GM18505 (cell line): Measurements from ENCODE around the gene ANKRD12.
A peak's percentile ranks its signal among the peaks of the same experiment; 100 is the strongest.

Experiments used
- ATAC-seq: cut with Tn5 transposase; IDR thresholded peaks from one replicate; pipeline ENCODE4 v1.9.1; 2021; ENCODE audit not compliant: unreplicated experiment
- POLR2A ChIP-seq: IDR thresholded peaks from 4 replicates; pipeline ENCODE4 v1.6.1; 2011; ENCODE audit warnings: borderline replicate concordance; ENCODE audit not compliant: insufficient read depth, insufficient read length; ENCODE audit errors: extremely low read depth

ANKRD12 gene

GRCh38 chr18:9172506-9173127 lies 36.0 kb downstream of the ANKRD12 start:
- ATAC-seq, result no peak
- no peak for TF ChIP-seq POLR2A

GRCh38 chr18:9173770-9174233 lies 37.2 kb downstream of the ANKRD12 start:
- no peak for TF ChIP-seq POLR2A
- peak; percentile 50 for ATAC-seq

GRCh38 chr18:9174302-9174701 lies 37.7 kb downstream of the ANKRD12 start:
- ATAC-seq, result no peak

GRCh38 chr18:9175115-9175514 lies 38.5 kb downstream of the ANKRD12 start:
- ATAC-seq, result no peak
- TF ChIP-seq POLR2A, result no peak

More at GRCh38 chr18:9174302-9174701, 37.7 kb downstream of the ANKRD12 start:
- no peak for TF ChIP-seq POLR2A

GRCh38 chr18:9177031-9177430 lies 40.5 kb downstream of the ANKRD12 start:
- TF ChIP-seq POLR2A, result no peak
- no peak for ATAC-seq

GRCh38 chr18:9177466-9177865 lies 40.9 kb downstream of the ANKRD12 start:
- TF ChIP-seq POLR2A, result no peak
- ATAC-seq, result no peak

- ATAC-seq, result no peak
Observed at GRCh38 chr18:9178557-9178956, 42.0 kb downstream of the ANKRD12 start.

GRCh38 chr18:9181275-9181674 lies 44.7 kb downstream of the ANKRD12 start:
- ATAC-seq, result no peak
- TF ChIP-seq POLR2A, result no peak

More at GRCh38 chr18:9178557-9178956, 42.0 kb downstream of the ANKRD12 start:
- no peak for TF ChIP-seq POLR2A

GRCh38 chr18:9182852-9183399 lies 46.3 kb downstream of the ANKRD12 start:
- no peak for ATAC-seq
- TF ChIP-seq POLR2A, result no peak

- no peak for ATAC-seq
- TF ChIP-seq POLR2A, result no peak
Observed at GRCh38 chr18:9184998-9185613, 48.5 kb downstream of the ANKRD12 start.

GRCh38 chr18:9188359-9189231 lies 52.0 kb downstream of the ANKRD12 start:
- ATAC-seq, result no peak
- no peak for TF ChIP-seq POLR2A

GRCh38 chr18:9189491-9189890 lies 52.9 kb downstream of the ANKRD12 start:
- ATAC-seq, result no peak
- TF ChIP-seq POLR2A, result no peak

GRCh38 chr18:9191658-9192256 lies 55.2 kb downstream of the ANKRD12 start:
- no peak for ATAC-seq
- no peak for TF ChIP-seq POLR2A
